ENCODE data around the gene MBTPS1. TPM values are rescaled to one million over a fixed set of nuclear protein-coding genes. Genes with fewer than 3 reads are reported as not detected.

MBTPS1 gene
- total and polyA plus RNA-seq, 9 of the 15 experiments (the other 6 are each of a cell fraction or from before 2014, with no cell fraction given), result 2.8 to 57.6 (median 43.8) TPM

DNA sequence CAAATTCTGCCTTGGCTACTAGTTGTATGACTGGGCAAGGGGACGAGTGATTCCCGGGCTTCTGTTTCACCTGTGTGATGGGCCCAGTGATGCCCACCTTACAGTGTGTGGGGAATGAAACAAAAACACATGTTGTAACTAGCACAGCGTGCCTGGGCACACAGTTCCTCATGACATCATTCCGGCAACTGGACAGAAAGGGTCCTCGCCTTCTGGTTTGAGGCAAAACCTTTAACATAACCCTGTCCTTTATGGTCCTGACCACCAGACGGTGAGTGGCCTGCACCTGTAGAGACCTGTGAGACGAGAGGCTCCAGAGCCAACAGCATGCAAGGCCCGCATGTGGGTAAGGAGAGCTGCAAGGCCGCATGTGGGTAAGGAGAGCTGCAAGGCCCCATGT lies 66.4 kb downstream of the MBTPS1 start:
- no peaks in the 10 kb centered on the region for H3K9me1 ChIP-seq (ENCODE audit: control insufficient read depth, insufficient read depth, low read length)
- ChIA-PET CTCF (ENCODE audit: low intra/inter-chr PET ratio) (no interaction called here), POLR2A (no interaction called here)
- peaks cover 3% of the 10 kb centered on the region; the same call in 1 of the 2 replicates for H4K20me1 ChIP-seq (replicated peaks; ENCODE audit: control insufficient read depth, insufficient read depth, low read length)
- H3K4me3 ChIP-seq, result no peak overlapping the region
- H3K9me3 ChIP-seq (replicated peaks; ENCODE audit: control insufficient read depth, insufficient read depth, low read depth, low read length), result no peaks in the 10 kb centered on the region
- BruUV-seq (replicated peaks), result no TSS peak
- no peaks in the 10 kb centered on the region for H3K27me3 ChIP-seq (ENCODE audit: control insufficient read depth in 2 of 2, insufficient read depth in 2 of 2, low read length in 2 of 2)
- H3K4me1 ChIP-seq (replicated peaks in 1 of 2; ENCODE audit: control insufficient read depth in 2 of 2, insufficient read depth in 2 of 2, low read length in 2 of 2), result peaks cover under 1 to 20% of the 10 kb centered on the region in 2 experiments; a peak in 3 of 5 replicates
- H3K36me3 ChIP-seq (ENCODE audit: control insufficient read depth, insufficient read depth, low read length), result peaks cover 46% of the 10 kb centered on the region; the same call in 1 of the 3 replicates
- H2AFZ ChIP-seq (ENCODE audit: low read depth, low read length), result no peak overlapping the region
- no peak overlapping the region for H3K9ac ChIP-seq (ENCODE audit: insufficient read depth in 1 of 2, low read depth in 2 of 2, low read length in 2 of 2)
- intact Hi-C loops (cut with micrococcal nuclease), result no loop called here
- ATAC-seq (no peak), DNase-seq (ENCODE audit: extremely low read depth in 1 of 4, low spot score in 3 of 4) (no peak), FAIRE-seq (no peak)
- 76% methylated on average over 9 of the region's 9 CpGs for WGBS (ENCODE audit: insufficient coverage, low coverage, missing lambda C conversion rate)
- H3K4me2 ChIP-seq (ENCODE audit: insufficient read depth, low read length), result no peak overlapping the region
- in situ Hi-C loops (cut with MboI), result no loop called here
- H3K27ac ChIP-seq (ENCODE audit: extremely low read depth, low read depth, low read length), result no peak overlapping the region
- H3K79me2 ChIP-seq (ENCODE audit: control insufficient read depth, insufficient read depth, low read length), result no peaks in the 10 kb centered on the region
- TF ChIP-seq SMARCE1 (IDR thresholded peaks at IDR 0.05) (no peak), JUN (IDR thresholded peaks at IDR 0.05; ENCODE audit: borderline replicate concordance, low read depth, low read length) (no peak), JUN (CRISPR knock-in tag; IDR thresholded peaks at IDR 0.05; ENCODE audit: borderline replicate concordance) (no peak), POLR2A (conservative IDR thresholded peaks at IDR 0.05) (no peak), ZNF551 (CRISPR knock-in tag; IDR thresholded peaks at IDR 0.05) (no peak), NR1H2 (CRISPR knock-in tag; IDR thresholded peaks at IDR 0.05) (no peak), ZNF444 (CRISPR knock-in tag; IDR thresholded peaks at IDR 0.05) (no peak), HDAC3 (IDR thresholded peaks at IDR 0.05; ENCODE audit: borderline replicate concordance, partially characterized antibody) (no peak), FOXM1 (IDR thresholded peaks at IDR 0.05; ENCODE audit: low read depth) (no peak), FOXM1 (CRISPR knock-in tag; IDR thresholded peaks at IDR 0.05; ENCODE audit: low read depth) (no peak), TGIF2 (CRISPR knock-in tag; IDR thresholded peaks at IDR 0.05) (no peak), ZNF274 (IDR thresholded peaks at IDR 0.05; ENCODE audit: borderline replicate concordance, low read depth, low read length) (no peak), CBX3 (IDR thresholded peaks at IDR 0.05; ENCODE audit: borderline replicate concordance in 1 of 2, low read length in 2 of 2) (no peak), PTRF (tag; IDR thresholded peaks at IDR 0.05) (no peak), NFYB (IDR thresholded peaks at IDR 0.05; ENCODE audit: extremely low read depth, insufficient read length) (no peak), DMBX1 (CRISPR knock-in tag; IDR thresholded peaks at IDR 0.05; ENCODE audit: borderline replicate concordance) (no peak), ZFP1 (CRISPR knock-in tag; IDR thresholded peaks at IDR 0.05) (no peak), NFE2 (IDR thresholded peaks at IDR 0.05; ENCODE audit: low read depth) (no peak), ZNF143 (CRISPR knock-in tag; IDR thresholded peaks at IDR 0.05) (no peak)
- TF ChIP-seq, protein P1, sequence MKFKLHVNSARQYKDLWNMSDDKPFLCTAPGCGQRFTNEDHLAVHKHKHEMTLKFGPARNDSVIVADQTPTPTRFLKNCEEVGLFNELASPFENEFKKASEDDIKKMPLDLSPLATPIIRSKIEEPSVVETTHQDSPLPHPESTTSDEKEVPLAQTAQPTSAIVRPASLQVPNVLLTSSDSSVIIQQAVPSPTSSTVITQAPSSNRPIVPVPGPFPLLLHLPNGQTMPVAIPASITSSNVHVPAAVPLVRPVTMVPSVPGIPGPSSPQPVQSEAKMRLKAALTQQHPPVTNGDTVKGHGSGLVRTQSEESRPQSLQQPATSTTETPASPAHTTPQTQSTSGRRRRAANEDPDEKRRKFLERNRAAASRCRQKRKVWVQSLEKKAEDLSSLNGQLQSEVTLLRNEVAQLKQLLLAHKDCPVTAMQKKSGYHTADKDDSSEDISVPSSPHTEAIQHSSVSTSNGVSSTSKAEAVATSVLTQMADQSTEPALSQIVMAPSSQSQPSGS (CRISPR knock-in tag; IDR thresholded peaks at IDR 0.05), result no peak
- TF ChIP-seq, protein P2, sequence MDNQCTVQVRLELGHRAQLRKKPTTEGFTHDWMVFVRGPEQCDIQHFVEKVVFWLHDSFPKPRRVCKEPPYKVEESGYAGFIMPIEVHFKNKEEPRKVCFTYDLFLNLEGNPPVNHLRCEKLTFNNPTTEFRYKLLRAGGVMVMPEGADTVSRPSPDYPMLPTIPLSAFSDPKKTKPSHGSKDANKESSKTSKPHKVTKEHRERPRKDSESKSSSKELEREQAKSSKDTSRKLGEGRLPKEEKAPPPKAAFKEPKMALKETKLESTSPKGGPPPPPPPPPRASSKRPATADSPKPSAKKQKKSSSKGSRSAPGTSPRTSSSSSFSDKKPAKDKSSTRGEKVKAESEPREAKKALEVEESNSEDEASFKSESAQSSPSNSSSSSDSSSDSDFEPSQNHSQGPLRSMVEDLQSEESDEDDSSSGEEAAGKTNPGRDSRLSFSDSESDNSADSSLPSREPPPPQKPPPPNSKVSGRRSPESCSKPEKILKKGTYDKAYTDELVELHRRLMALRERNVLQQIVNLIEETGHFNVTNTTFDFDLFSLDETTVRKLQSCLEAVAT (IDR thresholded peaks at IDR 0.05), result no peak
